NCI-H1105 treated with DMSO at 0.1 percent for 48 hours (cell line): ENCODE results near the gene BECN2.

ENCODE experiments used
- DNase-seq: peaks from one replicate; lab custom pipeline; 2025; lab: John Stamatoyannopoulos, UW

The BECN2 gene

DNA sequence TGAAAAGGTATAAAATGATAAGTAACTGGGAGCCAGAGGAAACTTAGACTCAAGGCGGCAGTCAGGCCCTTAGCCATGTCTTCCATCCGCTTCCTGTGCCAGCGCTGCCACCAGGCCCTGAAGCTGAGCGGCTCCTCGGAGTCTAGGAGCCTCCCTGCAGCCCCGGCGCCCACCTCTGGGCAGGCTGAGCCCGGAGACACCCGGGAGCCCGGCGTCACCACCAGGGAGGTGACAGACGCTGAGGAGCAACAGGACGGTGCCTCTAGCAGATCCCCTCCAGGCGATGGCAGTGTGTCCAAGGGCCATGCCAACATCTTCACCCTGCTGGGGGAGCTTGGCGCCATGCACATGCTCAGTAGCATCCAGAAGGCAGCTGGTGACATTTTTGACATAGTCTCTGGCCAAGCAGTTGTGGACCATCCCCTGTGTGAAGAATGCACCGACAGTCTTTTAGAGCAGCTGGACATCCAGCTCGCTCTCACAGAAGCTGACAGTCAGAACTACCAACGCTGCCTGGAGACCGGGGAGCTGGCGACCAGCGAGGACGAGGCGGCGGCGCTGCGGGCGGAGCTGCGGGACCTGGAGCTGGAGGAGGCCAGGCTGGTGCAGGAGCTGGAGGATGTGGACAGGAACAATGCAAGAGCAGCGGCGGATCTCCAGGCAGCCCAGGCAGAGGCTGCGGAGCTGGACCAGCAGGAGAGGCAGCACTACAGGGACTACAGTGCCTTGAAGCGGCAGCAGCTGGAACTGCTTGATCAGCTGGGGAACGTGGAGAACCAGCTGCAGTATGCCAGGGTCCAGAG, at the start of gene BECN2:
Gene BECN2 (plus strand): TSS at position 76 of the 803 bp plus-strand sequence. CDS start 0 bp downstream, at position 76.
- no peak for DNase-seq

DNA sequence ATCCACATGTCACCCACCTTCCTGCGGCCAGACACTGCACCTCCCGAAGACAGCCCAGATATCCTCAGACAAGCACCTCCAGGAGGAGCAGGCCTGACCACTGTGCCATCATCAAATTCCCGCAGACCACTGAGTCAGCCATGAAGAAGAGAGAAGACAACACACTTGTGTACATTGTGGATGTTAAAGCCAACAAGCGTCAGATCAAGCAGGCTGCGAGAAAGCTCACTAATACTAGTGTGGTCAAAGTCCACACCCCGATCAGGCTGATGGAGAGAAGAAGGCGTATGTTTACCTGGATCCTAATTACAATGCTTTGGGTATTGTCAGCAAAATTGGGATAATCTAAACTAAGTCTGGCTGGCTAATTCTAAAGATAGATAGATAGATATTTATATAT, 41.4 kb upstream of the BECN2 start:
- DNase-seq: no peak

DNA sequence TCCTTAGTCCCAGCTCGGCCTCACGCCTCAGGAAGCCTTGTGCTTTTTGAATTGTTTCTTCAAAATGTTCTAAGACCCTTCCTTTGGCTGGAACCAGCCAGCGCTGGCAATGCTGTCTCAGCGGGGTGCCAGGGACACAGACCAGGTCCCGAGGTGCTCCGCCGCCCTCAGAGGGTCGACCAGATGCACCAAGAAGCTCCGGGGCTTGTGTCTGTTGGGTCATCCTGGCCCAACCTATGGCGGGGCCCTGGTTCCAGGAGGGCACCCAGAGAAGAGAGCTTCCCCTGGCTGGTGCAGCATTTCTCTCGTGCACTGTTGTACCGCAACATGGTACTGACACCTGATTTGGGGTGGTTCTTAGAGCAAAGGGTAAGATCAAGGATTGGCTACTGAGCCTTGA, 40.1 kb upstream of the BECN2 start:
- DNase-seq: no peak

- no peak for DNase-seq
Observed at GRCh38 chr1:241918879-241919278, 38.7 kb upstream of the BECN2 start.

GRCh38 chr1:241924080-241924808, 33.3 kb upstream of the BECN2 start:
- DNase-seq: no peak

DNA sequence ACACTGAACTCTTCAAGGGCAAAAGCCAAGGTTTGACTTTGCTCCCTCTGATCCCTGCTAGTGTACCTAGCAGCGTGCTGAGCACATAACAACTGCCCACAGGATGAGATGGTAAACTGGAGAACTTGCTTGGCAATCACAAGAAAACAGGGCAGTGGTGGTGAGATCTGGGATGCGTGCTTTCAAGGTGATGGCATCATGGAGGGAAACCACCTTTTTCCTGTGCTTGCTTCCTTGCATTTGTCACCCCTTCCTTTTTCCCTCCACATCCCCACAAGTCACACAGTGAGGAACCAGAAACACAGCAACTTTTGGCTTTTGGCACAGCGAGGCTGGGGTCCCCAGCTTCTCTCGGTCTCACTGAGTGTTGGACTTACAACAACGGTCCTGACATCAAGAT, 31.4 kb upstream of the BECN2 start:
- no peak for DNase-seq

DNA sequence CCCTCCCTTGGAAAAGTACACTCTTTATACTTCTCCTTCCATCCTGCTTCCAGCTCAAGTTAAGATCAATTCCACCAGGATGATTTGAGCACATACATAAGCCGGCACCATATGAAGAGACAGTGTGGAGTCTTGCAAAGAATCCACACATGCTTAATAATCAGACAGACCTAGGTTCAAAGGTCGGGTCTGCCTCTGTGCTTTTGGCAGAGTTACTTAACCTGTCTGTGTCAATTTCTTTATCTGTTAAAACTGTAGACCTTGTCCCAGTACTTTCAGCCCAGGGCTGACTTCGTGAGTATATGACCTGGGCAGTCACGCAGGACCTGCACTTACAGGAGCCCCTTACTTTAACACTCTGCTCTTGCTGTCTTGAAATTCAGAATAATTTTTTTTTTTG, 30.2 kb upstream of the BECN2 start:
- DNase-seq: no peak

DNA sequence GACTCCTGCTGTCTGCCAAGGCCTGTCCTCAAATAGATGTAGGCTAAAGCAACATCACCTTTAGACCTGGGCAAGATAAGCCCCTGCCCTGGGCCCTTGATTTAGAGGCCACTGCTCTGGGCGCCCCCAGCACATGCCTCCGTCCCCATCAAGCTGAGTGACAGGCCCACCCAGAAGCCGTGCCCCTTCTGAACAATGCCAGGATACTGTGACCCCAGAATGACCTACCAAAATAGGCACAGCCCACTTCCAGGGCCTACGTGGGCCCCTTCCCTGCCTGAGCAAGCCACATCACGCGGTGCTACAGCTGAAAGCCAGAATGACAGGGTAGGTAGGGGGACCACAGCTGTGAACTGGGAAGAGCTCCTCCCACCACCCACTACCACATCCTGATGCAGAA, 24.7 kb upstream of the BECN2 start:
- DNase-seq: no peak

DNA sequence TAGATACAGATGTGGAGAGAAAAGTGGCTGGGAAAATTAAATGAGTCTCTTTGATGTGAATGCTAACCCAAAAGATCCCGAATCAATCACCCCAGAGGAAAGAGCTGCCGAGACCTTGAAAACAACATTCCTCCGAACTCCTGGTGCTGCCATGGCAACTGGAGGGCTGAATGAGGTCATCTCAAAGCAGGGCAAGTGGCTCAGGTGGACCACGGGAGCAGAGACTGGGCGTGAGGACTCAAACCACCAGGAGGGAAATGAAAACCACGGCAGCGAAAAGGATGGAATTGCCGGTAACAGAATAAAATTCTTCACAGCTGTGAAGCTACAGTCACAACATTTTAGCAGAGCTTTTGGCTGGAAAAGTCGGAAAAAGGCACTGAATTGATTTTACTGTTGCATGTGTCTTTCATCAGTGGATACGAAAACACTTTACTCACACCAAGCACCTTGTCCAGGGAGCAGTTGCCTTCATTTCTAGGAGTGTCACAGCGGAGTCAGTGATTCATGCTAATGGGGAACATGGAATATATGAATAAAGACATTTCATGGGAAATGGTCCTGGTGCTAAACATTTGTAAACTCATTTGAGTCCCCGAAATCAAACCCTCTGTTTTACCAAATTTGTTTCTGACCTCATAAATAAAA, 23.2 kb upstream of the BECN2 start:
- no peak for DNase-seq

GRCh38 chr1:241934866-241935265, 22.7 kb upstream of the BECN2 start:
- no peak for DNase-seq

GRCh38 chr1:241939798-241940197, 17.8 kb upstream of the BECN2 start:
- no peak for DNase-seq

DNA sequence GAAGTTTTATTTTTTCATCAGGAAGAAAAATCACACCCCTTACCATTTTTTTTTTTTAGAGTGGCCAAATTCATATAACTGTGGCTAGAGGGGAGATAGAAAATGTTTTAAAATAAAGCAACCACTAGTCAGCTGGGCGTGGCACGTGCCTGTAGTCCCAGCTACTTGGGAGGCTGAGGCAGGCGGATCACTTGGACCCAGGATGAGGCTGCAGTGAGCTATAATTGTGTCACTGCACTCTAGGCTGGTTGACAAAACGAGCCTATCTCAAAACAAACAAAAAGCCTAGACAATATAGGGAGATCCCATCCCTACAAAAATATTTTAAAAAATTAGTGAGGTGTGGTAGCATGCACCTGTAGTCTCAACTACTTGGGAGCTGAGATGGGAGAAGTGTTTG, 14.8 kb upstream of the BECN2 start:
- no peak for DNase-seq

- DNase-seq: no peak
Observed at GRCh38 chr1:241944300-241944699, 13.3 kb upstream of the BECN2 start.

- DNase-seq: no peak
Observed at GRCh38 chr1:241947354-241947753, 10.2 kb upstream of the BECN2 start.

DNA sequence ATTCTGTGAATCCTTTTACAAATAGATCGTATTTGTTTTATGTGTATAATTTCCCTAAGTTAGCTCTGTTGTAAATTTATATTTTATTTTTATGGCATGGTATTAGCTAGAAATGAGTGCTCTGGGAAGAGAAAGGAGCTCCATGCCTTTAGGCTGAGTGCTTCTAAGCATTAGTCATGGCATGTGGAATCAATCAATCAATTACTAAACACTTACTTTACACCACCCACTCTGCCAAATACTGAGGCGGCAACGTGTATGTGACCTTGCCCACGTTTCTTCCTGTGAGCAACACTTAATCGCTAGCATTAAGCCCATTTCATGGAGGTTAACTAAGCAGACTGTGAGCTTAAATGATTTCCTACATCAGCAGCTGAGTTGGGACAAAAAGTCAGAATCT, 7.2 kb upstream of the BECN2 start:
- DNase-seq: no peak

DNA sequence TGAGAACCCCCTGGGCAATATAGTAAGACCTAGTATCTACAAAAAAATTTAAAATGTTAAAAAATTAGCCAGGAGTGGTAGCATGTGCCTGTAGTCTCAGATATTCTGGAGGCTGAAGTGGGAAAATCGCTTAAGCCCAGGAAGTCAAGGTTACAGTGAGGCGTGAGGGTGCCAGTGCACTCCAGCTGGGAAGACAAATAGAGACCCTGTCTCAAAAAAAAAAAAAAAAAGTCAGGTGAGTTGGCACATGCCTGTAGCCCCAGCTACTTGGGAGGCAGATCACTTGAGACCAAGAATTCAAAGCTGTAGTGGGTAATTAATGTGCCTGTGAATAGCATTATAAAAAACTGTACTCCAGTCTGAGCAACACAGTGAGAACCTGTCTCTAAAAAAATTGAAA, 4.6 kb downstream of the BECN2 start:
- peak; percentile 66 for DNase-seq

GRCh38 chr1:241963722-241964121, 6.2 kb downstream of the BECN2 start:
- DNase-seq: no peak

- DNase-seq: no peak
Observed at GRCh38 chr1:241964550-241965282, 7.1 kb downstream of the BECN2 start.

DNA sequence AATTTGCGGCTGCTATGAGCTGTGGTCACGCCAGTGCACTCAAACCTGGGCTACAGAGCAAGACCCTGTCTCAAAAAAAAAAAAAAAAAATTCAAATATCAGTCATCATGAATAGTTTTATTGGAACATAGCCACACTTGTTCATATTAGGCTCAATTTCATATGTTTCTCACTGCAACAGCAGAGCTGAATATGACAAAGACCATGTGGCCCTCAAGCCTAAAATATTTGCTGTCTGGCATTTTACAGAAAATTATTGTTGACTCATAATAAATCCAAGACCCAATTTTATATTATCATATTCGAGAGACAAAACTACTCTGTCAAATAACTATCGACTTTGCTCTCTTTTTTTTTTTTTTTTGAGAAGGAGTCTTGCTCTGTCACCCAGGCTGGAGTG, 11.0 kb downstream of the BECN2 start:
- no peak for DNase-seq

GRCh38 chr1:241972703-241973369, 15.3 kb downstream of the BECN2 start:
- DNase-seq: no peak

DNA sequence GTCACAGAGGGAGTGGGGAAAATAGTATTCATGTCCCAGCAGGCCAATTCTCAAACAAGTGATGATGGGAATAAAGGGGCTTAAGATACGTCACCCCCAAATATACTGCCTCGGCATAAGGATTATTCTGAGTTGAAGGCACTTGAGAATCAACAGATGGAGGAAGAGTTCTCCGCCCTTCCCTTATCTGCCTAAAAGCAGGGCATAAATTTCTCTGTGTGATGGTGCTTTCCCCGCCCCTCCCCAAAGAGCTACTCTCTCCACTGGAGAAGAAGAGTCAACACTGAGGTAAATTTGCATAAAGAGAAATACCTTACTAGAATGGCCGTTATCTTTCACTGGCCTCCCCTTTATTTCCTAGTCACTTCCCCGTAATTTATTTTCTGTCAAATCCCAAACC, 18.7 kb downstream of the BECN2 start:
- no peak for DNase-seq

DNA sequence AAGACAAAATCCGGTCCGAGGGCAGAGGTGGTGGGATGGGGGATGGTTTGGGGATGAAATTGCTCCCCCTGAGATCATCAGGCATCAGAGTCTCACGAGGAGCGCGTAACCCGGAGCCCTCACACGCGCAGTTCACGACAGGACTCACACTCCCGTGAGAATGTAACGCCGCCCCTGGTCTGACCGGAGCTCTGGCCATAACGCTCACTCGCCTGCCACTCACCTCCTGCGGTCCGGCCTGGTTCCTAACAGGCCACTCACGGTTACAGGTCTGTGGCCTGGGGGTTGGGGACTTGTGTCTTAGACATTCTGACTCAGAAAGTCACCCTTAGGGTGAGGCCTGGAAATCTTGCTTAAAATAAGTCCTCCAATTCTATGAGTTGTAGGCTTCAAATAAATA, 21.5 kb downstream of the BECN2 start:
- DNase-seq: no peak
